Stimulated activated CD4-positive, alpha-beta T cell treated with anti-CD3 and anti-CD28 coated beads, Interleukin-15, amount 100 ng/mL, for 1 hour (primary cell): ENCODE results near the gene WIPF2.
"Not testable (repeated sequence)": the region's sequence is repeated elsewhere in the genome, so short reads cannot be mapped to it uniquely, and the experiment has no call there.

Experiments used
- DNase-seq, 2 donors: peaks; one replicate each; pipeline ENCODE4 v3.0.0-alpha.2; 2020; ENCODE audit warnings: low read depth in 1 of 2, low spot score in 1 of 2

Gene WIPF2

DNA sequence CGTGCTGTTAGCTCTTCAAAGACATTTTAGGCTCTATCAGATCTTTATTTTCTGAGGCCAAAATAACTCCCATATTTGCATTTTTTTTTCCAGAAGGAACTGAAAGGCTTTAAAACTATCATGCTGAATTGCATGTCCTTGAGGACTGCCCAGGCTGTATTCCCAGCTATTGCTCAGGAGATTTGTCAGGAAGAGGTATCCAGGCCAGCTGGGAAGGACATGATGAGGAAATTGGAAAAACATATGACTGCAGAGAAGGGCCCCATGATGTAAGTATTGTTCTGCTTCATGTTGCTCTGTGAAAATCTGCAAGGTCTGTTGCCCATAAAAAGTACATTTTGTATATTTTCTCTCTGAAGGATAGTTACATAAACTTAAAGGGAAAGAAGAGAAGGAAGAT lies 74.3 kb downstream of the WIPF2 start:
- no peak for DNase-seq

DNA sequence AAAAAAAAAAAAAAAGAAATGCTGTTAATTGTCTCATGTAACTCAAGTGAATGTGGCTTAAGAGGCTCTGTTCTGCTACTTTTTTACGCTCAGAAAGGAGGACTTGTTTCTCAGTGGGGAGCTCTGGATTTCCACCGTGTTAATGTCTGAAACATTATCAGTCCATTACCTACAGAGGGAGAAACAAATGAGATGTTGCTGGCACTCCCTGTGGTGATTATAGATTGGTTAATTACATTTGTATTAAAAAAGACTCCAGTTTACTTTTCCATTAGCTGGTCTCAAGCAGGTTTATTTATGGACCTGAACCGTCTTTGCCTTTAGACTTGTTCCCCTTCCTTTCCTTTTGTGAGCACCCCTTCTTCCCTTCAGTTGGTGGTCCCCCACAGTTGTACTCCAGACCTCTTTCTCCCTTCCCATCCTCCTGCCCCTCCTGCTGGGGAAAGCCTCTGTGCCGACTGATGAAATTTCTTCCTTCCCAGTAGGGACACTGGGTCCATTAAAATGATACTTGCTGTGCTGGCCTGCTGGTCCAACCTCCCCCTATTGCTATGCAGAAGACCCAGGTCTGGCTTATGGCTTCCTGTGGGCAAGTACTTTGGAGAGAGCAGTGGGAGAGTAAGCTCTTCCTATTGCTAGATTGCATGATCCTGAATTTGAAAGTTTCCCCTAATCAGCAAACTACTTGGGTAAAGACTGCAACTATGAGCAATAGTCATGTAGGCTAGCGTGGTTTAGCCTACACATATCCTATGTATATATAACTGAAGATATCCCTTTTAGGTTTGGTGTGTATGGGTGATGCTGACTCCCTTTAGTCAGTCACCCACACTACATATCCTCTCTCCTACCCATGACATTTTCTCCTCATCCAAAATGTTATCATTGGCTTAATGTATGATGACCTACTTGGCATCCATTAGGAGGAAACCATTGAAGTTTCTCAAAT lies 76.7 kb downstream of the WIPF2 start:
- no peak for DNase-seq

DNA sequence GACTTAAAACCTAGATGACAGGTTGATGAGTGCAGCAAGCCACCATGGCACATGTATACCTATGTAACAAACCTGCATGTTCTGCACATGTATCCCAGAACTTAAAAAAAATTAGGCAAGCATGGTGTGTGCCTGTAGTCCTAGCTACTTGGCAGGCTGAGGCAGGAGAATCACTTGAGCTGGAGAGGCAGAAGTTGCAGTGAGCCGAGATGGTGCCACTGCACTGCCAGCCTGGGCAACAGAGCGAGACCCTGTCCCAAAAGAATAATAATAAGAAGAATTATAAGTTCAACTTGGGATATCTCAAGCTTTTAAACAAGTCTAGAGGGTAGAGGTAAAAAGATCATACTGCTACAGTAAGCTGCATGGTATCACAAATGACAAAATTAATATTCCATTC lies 78.4 kb downstream of the WIPF2 start:
- no peak for DNase-seq

DNA sequence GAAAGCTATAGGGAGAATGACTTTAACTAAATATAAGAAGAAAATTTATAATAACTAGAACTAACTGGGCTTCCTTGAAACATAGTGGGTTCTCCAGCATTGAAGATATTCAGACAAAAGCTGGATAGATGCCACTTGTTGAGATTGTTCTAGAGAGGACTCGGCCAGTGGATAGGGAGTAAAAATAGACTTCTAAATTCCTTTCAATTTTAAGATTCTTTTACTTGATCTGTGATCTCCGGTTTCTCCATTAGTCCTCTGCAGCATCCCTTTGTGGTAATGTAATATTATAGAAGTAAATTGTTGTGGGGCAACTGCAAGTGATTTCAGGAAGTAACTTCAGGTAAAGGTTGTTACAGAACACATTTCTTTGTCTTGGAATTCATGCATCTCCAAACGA lies 79.6 kb downstream of the WIPF2 start:
- DNase-seq, result no peak

DNA sequence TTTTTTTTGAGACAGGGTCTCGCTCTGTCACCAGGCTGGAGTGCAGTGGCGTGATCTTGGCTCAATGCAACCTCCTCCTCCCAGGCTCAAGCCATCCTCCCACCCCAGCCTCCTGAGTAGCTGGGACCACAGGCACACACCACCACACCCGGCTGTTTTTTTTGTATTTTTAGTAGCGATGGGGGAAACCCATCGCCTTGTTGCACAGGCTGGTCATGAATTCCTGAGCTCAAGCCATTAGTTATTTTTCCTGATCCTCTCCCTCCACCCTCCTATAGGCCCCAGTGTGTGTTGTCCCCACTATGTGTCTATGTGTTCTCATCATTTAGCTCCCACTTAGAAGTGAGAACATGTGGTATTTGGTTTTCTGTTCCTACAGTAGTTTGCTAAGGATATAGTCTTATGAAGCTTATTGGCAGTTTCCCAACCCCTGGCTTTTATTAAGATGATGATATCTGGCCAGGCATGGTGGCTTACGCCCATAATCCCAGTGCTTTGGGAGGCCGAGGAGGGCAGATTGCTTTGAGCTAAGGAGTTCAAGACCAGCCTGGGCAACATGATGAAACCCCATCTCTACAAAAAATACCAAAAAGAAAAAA lies 80.2 kb downstream of the WIPF2 start:
- not testable (repeated sequence) for DNase-seq

DNA sequence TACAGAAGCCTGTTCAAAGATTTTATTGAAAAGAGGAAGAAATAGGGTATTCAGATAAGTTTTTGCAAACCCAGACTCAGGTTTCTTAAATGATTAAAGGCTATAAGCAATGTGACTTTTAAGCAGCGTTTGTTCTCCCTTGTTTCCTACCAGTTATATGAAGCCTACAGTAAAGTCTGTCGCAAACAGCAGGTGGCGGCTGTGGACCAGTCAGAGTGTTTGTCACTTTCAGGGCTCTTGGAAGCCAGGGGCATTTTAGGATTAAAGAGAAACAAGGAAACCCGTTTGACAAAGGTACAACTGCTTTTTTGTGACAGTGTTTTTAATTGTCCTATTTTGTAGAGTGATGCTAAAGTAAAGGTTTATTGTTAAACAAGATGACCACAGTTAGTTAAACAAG lies 82.2 kb downstream of the WIPF2 start:
- no peak for DNase-seq

DNA sequence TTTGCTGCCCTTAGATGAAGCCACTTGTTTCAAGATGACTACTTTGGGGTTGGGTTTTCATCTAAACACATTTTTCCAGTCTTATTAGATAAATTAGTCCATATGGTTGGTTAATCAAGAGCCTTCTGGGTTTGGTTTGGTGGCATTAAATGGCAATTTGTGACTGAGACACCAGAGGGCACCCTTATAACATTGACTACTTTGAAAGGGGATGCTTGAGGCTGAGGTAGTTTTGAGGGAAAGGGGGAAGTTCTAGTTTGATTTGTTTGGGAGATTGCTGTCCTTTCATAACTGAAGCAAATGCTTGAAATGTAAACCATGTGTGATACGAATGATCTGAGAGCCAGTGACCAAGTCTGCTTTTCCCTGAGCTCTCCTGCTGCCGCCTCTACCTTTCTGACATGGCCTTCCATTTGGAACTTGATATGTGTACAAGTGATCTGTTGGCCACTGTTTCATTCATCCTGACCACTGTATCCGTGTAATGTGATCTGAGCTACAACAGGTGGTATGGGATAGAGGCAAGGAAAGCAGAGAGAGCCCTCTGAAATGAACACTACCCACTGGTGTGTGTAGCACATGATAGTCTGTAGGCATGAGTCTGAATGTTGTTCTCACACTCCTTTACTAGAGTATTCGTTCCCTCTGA lies 84.0 kb downstream of the WIPF2 start:
- DNase-seq, result no peak

DNA sequence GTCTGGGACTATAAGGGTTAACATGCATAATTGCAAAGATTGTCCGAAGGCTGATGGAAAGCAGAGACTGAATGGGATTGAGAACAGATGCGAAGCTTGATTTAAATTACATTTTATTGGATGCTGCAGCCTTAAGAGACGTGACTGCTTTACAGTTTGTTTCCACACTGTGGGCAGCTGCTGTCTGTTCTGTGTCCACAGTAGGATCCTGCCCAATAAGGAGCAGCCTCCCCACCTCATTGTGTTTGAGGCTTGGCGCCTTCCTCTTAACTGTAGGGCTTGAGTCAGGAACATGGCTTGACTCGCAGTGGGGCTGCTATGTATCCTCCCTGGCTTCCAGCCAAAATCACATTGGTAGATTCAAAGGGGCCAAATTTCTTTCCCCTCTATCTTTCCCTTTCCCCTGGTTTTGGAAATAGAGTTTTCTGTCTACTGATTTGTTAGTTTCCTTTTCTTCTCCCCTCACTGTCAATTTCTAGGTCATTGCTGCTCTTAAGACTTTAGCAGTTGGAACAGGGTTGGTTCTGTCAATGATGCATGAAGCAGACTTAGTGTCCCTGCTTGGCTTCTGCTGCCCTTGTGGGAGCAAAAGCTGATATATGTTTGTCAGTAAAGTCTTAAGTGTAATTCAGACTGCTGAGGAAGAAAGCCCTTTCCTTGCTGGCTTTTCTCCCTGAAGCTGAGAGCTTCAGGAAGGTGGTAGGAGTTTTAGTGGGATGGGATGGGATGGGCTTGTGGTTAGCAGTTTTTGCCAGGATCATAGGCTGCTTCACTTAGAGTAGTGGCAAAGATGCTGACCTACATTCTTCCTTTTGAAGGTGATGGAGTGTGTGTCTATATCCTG lies 84.8 kb downstream of the WIPF2 start:
- no peak for DNase-seq

DNA sequence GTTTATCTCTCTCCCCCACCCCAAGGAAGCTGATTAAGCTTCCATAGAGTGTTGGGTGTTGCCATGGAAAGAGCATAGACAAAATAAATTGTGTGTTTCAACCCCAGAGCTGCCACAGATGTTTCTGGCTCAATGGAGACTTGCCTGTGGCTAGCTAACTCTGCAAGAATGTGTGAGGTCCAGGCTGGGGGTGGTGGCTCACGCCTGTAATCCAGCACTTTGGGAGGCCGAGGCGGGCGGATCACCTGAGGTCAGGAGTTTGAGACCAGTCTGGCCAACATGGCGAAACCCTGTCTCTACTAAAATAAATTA lies 85.4 kb downstream of the WIPF2 start:
- not testable (repeated sequence) for DNase-seq

DNA sequence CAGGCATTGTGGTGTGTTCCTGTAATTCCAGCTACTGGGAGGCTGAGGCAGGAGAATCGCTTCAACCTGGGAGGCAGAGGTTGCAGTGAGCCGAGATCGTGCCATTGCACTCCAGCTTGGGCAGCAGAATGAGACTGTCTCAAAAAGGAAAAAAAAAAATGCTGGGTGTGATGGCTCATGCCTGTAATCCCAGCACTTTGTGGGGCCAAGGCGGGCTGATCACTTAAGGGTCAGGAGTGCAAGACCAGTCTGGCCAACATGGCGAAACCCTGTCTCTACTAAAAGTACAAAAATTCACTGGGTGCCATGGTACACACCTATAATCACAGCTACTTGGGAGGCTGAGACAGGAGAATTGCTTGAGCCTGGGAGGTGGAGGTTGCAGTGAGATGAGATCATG lies 85.8 kb downstream of the WIPF2 start:
- not testable (repeated sequence) for DNase-seq

DNA sequence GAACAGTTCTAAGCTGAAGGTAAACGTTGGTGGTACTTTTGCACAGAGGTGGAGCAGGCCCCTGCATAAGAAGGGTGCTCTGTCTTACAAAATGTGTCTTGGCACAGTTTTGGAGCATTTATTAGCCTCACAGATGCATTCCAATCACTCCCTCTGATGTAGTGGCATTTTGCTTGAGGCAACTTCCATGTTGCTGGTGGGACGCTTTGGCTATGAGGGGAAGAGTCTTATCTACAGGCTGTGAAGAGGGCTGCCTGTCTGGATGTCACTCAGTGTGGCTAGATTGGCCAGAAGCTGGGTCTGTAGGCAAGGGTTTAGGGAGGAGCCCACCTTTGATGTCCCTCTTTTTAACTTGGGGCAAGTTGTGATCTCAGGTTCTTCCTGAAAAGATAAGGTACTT lies 87.3 kb downstream of the WIPF2 start:
- DNase-seq, result no peak

DNA sequence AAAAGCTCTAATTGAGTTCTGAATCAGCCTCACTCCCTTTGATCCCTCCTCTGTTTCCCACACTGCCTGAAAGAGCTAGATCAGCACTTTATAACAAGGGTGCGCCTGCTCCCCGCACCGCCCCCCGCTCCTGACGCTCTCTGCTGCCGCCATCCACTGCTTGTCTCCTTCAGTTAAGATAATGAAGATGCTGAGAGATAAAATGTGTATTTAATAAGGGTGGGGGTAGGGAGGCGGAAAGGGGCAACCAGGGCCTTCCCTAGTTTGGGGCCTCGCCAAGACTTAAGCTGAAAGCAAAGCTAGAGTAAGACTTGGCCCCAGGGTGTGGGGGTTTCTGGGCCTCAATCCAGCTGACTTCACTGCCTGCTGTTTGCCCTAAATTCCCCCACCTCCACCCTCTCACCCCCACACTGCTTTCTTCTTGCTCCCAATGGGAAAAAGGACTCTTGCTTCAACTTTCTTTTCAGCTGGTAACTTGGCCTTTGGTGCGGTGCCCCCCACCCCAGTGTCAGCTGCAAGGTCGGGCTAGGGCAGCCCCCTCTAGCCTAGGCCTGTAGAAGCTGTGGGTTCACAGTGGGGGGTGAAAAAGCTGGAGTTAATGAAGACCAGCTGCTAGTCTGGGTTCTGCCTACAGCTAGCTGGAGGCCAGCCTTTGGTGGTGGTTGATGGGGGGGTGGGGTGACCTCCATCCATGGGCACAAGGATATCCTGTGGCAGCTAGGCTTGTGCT lies 88.1 kb downstream of the WIPF2 start:
- no peak for DNase-seq

DNA sequence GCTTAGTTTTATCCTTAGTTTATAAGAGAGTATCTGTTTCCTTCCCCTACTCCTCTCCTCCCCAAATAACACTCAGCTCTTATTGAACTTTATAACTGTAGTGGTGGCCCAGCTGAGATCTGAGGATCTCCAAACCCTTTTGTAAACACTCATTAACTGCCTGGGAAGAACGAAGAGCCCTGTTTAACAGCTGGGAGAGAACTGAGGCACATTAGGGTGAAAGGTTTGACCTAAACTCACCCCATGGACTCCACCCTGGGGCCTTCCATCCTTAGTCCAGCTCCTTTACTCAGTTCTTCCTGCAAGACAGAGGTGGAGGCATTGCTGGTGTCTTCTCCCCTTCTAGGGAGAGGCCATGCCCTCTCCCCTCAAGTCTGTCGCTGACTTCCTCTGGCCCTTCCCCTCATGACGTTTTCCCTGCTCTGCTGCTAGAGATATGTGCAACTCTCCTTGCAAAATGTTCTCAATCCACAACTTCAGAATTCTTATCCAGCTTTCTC lies 88.7 kb downstream of the WIPF2 start:
- DNase-seq, result no peak

DNA sequence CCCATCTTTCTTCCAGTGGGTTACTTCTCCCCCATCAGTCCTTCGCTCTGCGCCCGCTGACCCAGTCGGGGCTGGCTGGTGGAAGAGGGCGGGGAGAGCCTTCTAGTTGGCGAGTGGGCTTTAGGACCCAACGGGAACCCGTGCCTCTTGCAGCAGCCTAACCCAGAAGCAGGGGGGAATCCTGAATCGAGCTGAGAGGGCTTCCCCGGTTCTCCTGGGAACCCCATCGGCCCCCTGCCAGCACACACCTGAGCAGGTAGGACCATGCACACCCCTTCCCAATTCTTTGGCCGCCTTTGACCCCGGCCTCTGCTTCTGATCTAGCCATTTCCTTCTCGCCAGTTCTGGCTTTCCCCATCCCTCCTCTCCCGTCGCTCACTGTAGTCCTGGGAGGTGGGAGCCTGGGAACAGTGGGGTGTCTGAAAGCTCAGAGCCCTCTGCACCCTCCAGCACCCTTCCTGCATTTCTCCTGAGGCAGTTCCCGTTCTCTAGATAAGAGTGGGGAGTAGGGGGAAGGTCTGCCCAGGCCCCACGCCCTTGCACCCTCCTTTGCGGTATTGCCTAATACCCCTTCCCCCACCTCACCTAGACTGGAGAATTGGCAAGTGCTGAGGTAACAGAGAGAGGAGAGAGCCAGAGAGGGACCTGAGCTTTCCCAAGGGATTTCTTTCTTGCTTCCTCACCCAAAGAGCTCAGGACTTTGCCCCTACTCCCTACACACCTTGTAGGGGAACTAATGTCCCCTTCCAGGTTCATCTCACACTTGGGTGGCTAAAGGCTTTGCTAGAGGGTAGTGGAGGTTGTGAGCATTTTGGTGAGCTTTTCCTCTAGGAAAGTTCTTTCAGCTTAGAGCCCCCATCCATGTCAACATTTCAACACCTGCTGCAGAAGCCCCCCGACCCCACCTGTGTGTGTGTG lies 90.2 kb downstream of the WIPF2 start, which contains the start of gene RARA:
Gene RARA (plus strand): TSS at position 150 of the 918 bp plus-strand sequence. CDS start 22,039 bp downstream, outside the sequence.
- no peak for DNase-seq

DNA sequence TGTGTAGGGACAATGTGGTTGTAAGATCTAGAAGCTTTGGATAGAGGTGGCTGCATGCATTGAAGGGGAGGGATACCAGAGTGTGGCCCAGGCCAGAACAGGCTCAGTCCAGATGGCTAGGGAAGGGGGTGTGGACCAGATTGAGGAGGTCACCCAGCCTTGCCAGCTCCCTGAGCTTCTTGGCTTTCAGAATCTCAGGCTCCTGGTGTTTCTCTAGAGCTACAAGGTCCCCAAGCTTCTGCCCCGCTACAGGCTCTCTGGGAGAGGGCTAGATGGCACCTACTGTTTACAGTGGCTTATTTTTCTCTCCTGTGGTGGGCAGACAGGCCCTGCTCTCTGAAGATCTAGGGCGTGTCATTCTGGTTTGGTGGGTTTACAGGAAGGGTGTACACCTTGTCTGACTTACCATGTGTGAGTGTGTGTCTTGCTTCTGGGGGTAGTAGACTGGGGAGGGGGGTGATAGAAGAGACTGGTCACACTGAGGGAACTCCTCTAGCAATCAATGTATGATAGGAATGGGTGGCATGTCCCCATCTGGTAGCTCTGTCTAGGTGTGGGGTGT lies 90.9 kb downstream of the WIPF2 start:
- no peak for DNase-seq

DNA sequence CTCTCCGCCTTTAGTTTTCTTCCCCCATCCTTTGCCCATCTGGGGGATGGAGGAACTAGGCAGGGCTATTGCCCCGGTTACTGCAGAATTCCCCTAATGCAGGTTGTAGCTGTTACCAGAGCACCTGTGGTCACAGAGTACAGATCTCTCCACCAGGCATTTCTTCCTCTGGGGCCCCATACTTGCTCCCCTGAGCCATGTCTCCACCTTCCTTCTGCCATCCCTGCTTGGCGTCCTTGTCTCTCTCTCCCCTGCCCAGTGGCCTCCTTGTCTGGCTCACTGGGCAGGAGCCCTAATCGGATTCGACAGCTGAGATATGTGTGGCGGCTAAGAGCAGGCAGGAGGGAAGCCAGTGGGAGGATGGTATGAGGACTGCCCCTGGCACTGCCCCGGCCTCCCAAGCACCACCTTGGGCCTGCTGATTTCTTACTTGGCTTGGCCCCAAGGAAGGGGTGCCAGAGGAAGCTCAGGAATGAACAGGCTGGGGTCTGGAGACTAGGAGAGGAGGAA lies 91.8 kb downstream of the WIPF2 start:
- DNase-seq, result no peak

DNA sequence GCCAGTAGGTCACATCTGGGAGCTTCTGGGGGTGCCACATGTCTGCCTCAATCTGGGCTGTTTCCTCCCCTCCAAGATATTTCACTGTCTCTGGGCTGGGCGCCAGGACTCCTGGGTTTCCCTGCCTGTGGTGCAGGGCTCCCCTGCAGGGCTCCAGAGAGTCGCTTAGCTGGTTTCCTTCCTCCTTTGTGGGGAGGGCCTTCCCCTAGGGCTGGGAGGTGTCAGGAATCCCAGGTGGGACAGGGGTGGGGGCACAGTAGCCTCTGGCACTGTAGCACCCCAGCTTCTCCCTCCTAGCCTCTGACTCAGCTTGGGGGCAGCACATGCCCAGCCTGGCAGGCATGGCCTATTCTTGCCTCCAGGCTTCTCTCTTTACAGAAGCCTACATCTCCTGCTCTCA lies 92.5 kb downstream of the WIPF2 start:
- no peak for DNase-seq

DNA sequence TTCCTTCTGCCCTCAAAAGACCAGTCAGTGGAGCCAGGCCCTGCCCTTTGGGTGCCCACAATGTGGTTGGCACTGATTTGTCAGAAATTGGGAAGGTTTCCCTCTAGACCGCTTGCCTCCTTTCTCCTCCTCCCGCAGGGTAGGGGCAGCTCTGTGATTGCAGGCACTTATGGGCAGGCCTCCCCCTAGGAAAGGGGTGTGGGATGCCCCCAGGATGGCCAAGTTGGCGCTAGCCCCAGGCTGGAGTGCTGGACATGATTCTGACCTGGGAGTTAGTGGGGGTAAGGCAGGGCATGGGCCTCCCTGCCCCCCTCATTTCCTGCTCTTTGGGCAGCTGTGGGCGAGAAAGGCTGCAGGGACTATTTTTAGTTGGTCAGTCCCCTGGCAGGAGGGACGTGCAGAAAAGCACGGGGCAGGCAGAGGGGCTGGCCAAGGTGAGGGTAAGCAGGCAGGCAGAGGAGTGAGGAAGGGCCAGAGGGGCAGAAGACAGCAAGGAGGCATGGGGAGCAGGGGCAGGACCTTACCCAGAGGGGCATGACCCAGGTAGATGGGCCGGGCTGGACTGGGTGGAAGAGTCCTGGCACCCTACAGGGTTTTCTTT lies 93.1 kb downstream of the WIPF2 start:
- no peak for DNase-seq
